ENCODE measurements around the gene LRP1B.

DNA sequence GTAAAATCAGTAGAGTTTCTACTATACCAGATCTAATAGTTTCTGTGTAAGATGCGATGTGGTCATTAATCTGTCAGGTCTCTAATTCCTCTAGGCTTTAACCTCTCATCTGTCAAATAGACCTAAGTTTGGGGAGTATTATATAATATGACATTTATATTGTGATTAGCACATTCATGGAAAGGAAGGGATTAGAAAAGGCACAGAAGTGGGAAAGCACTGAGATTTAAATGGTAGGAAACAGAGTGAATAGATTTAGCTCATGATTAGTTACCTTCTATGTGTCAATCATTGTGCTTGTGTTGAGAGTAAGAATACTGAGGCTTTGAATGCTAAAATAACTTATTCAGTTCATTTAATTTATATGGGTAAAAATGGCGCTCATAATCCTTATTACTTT lies 118.0 kb downstream of the LRP1B start:
- TF ChIP-seq, protein P1, sequence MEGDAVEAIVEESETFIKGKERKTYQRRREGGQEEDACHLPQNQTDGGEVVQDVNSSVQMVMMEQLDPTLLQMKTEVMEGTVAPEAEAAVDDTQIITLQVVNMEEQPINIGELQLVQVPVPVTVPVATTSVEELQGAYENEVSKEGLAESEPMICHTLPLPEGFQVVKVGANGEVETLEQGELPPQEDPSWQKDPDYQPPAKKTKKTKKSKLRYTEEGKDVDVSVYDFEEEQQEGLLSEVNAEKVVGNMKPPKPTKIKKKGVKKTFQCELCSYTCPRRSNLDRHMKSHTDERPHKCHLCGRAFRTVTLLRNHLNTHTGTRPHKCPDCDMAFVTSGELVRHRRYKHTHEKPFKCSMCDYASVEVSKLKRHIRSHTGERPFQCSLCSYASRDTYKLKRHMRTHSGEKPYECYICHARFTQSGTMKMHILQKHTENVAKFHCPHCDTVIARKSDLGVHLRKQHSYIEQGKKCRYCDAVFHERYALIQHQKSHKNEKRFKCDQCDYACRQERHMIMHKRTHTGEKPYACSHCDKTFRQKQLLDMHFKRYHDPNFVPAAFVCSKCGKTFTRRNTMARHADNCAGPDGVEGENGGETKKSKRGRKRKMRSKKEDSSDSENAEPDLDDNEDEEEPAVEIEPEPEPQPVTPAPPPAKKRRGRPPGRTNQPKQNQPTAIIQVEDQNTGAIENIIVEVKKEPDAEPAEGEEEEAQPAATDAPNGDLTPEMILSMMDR (IDR thresholded peaks at IDR 0.05; ENCODE audit: low read depth, low read length, missing input control): no peak
- TF ChIP-seq, protein P2, sequence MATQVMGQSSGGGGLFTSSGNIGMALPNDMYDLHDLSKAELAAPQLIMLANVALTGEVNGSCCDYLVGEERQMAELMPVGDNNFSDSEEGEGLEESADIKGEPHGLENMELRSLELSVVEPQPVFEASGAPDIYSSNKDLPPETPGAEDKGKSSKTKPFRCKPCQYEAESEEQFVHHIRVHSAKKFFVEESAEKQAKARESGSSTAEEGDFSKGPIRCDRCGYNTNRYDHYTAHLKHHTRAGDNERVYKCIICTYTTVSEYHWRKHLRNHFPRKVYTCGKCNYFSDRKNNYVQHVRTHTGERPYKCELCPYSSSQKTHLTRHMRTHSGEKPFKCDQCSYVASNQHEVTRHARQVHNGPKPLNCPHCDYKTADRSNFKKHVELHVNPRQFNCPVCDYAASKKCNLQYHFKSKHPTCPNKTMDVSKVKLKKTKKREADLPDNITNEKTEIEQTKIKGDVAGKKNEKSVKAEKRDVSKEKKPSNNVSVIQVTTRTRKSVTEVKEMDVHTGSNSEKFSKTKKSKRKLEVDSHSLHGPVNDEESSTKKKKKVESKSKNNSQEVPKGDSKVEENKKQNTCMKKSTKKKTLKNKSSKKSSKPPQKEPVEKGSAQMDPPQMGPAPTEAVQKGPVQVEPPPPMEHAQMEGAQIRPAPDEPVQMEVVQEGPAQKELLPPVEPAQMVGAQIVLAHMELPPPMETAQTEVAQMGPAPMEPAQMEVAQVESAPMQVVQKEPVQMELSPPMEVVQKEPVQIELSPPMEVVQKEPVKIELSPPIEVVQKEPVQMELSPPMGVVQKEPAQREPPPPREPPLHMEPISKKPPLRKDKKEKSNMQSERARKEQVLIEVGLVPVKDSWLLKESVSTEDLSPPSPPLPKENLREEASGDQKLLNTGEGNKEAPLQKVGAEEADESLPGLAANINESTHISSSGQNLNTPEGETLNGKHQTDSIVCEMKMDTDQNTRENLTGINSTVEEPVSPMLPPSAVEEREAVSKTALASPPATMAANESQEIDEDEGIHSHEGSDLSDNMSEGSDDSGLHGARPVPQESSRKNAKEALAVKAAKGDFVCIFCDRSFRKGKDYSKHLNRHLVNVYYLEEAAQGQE (IDR thresholded peaks at IDR 0.05): no peak
- TF ChIP-seq TAF1 (conservative IDR thresholded peaks at IDR 0.05): no peak
